HuH-7.5 (cell line): ENCODE results near the gene OXTR.
"Not testable (repeated sequence)": the region's sequence is repeated elsewhere in the genome, so short reads cannot be mapped to it uniquely, and the experiment has no call there.

Experiments
- DNase-seq: peaks from one replicate; pipeline ENCODE4 v3.0.0; 2011; ENCODE audit warnings: low spot score

The OXTR gene

GRCh38 chr3:8741581-8742261 lies 27.7 kb downstream of the OXTR start:
- peak; percentile 91 for DNase-seq

GRCh38 chr3:8739757-8740504 lies 29.5 kb downstream of the OXTR start:
- DNase-seq = no peak

- no peak for DNase-seq
These were observed 30.8 kb downstream of the OXTR start for GRCh38 chr3:8738639-8739038.

GRCh38 chr3:8737823-8738222 lies 31.6 kb downstream of the OXTR start:
- no peak for DNase-seq

GRCh38 chr3:8737301-8737700 lies 32.1 kb downstream of the OXTR start:
- no peak for DNase-seq

- no peak for DNase-seq
These were observed 33.0 kb downstream of the OXTR start for GRCh38 chr3:8736436-8736835.

GRCh38 chr3:8734908-8735307 lies 34.5 kb downstream of the OXTR start:
- DNase-seq = no peak

GRCh38 chr3:8734137-8734878 lies 35.1 kb downstream of the OXTR start:
- no peak for DNase-seq

GRCh38 chr3:8733332-8734094 lies 35.9 kb downstream of the OXTR start, which contains the start of gene CAV3:
Gene CAV3 (plus strand): TSS chr3:8733802. CDS start chr3:8733877, 75 bp downstream.
- DNase-seq = no peak

GRCh38 chr3:8732413-8732812 lies 37.0 kb downstream of the OXTR start:
- DNase-seq = no peak

- no peak for DNase-seq
These were observed 38.8 kb downstream of the OXTR start for GRCh38 chr3:8730656-8731055.

GRCh38 chr3:8729479-8729878 lies 39.9 kb downstream of the OXTR start:
- no peak for DNase-seq

- DNase-seq = no peak
These were observed 41.6 kb downstream of the OXTR start for GRCh38 chr3:8727605-8728512.

GRCh38 chr3:8724108-8724752 lies 45.2 kb downstream of the OXTR start:
- DNase-seq = no peak

GRCh38 chr3:8723612-8724011 lies 45.8 kb downstream of the OXTR start:
- DNase-seq = no peak

GRCh38 chr3:8722808-8723207 lies 46.6 kb downstream of the OXTR start:
- DNase-seq = no peak

- DNase-seq = not testable (repeated sequence)
These were observed 53.7 kb downstream of the OXTR start for GRCh38 chr3:8715757-8716156.

GRCh38 chr3:8713901-8714759 lies 55.3 kb downstream of the OXTR start:
- DNase-seq = peak; percentile 84

GRCh38 chr3:8712908-8713255 lies 56.5 kb downstream of the OXTR start:
- no peak for DNase-seq
